OCI-LY7 (cell line): ENCODE results near the gene FGR. TPM values are rescaled to one million over a fixed set of nuclear protein-coding genes. Genes with fewer than 3 reads are reported as not detected.

ENCODE experiments used
- BruUV-seq: library from RNA; stranded (reverse); fragments of 400-500 nt; replicated peaks from 2 replicates; lab custom pipeline; 2021; lab: Mats Ljungman, UMichigan
- CTCF ChIA-PET: fragments of 300-600 bp; sonication (Branson Sonifier 250); formaldehyde crosslinking; loops from one replicate; lab custom pipeline; 2022; ENCODE audit warnings: antibody characterized with exemption; ENCODE audit not compliant: unreplicated experiment; lab: Charles Lee
- POLR2A ChIA-PET: fragments of 300-600 bp; sonication (Branson Sonifier 250); formaldehyde crosslinking; loops from one replicate; lab custom pipeline; 2022; ENCODE audit warnings: antibody characterized with exemption; lab: Charles Lee
- DNase-seq: peaks from one replicate; pipeline ENCODE4 v3.0.0-alpha.2; 2015; ENCODE audit warnings: low spot score
- H2AFZ ChIP-seq: fragments of 200-600 bp; sonication (generic), shearing (Covaris generic); 2 replicates; pipeline ENCODE4 v1.6.1; 2014; ENCODE audit warnings: mild to moderate bottlenecking, antibody characterized with exemption, low read length, moderate library complexity
- H3K27ac ChIP-seq: fragments of 200-600 bp; sonication (generic); 2 replicates; pipeline ENCODE4 v1.5.1; 2014; ENCODE audit warnings: mixed run types, low read depth, mild to moderate bottlenecking, moderate library complexity, low read length, inconsistent platforms; ENCODE audit not compliant: poor library complexity, severe bottlenecking
- H3K36me3 ChIP-seq: fragments of 200-600 bp; sonication (generic); 2 replicates; pipeline ENCODE4 v1.6.1; 2014; ENCODE audit warnings: mild to moderate bottlenecking, antibody characterized with exemption, low read length, moderate library complexity, mixed read lengths; ENCODE audit not compliant: insufficient read depth
- H3K4me1 ChIP-seq: fragments of 200-600 bp; sonication (generic); 2 replicates; pipeline ENCODE4 v1.5.1; 2014; ENCODE audit warnings: mild to moderate bottlenecking, low read length; ENCODE audit not compliant: insufficient read depth, poor library complexity, severe bottlenecking
- H3K4me2 ChIP-seq: fragments of 200-600 bp; sonication (generic); 2 replicates; pipeline ENCODE4 v1.6.1; 2014; ENCODE audit warnings: mild to moderate bottlenecking, low read length
- H3K4me3 ChIP-seq: fragments of 200-600 bp; sonication (generic); 2 replicates; pipeline ENCODE4 v1.5.1; 2014; ENCODE audit warnings: mild to moderate bottlenecking, low read depth, low read length; ENCODE audit not compliant: poor library complexity, severe bottlenecking
- H3K79me2 ChIP-seq: fragments of 200-600 bp; sonication (generic); 2 replicates; pipeline ENCODE4 v1.6.1; 2016; ENCODE audit warnings: low read depth, mild to moderate bottlenecking, low read length, moderate library complexity, mixed read lengths; ENCODE audit not compliant: insufficient read depth
- H3K9me2 ChIP-seq: fragments of 200-600 bp; sonication (generic); 2 replicates; pipeline ENCODE4 v1.6.1; 2016; ENCODE audit warnings: mild to moderate bottlenecking, low read length, mixed read lengths; ENCODE audit not compliant: insufficient read depth
- H3K9me3 ChIP-seq: fragments of 200-600 bp; sonication (generic); 2 replicates; pipeline ENCODE4 v1.6.1; 2014; ENCODE audit warnings: mild to moderate bottlenecking, mixed run types, low read length, mixed read lengths
- H4K20me1 ChIP-seq: fragments of 200-600 bp; sonication (generic); 2 replicates; pipeline ENCODE4 v1.6.1; 2014; ENCODE audit warnings: mild to moderate bottlenecking, antibody characterized with exemption, low read length, moderate library complexity, mixed read lengths; ENCODE audit not compliant: insufficient read depth
- CTCF ChIP-seq: fragments of 200-600 bp; sonication (generic); conservative IDR thresholded peaks from 2 replicates; pipeline ENCODE4 v1.5.1; 2014; ENCODE audit warnings: mild to moderate bottlenecking, antibody characterized with exemption, low read length, moderate library complexity, mixed read lengths
- EZH2phosphoT487 ChIP-seq: fragments of 200-600 bp; sonication (generic); IDR thresholded peaks from 2 replicates; pipeline ENCODE4 v1.6.1; 2018; ENCODE audit warnings: low read depth, borderline replicate concordance, mild to moderate bottlenecking, mixed run types, antibody characterized with exemption, low read length, moderate library complexity, mixed read lengths
- intact Hi-C: fragments of 100-400 bp; cut with micrococcal nuclease; formaldehyde crosslinking; loops from one replicate; pipeline ENCODE4 v1.10.0; 2022; ENCODE audit not compliant: unreplicated experiment
- total RNA-seq, 2 experiments: library from RNA; depleted of rRNA in 1 of 2; stranded (reverse); fragments of >200 nt in 1 of 2; shearing (Covaris generic) in 1 of 2; gene quantifications; 2 replicates each; pipeline ENCODE4 v1.2.3, GENCODE V29; 2014 to 2022

Gene FGR
- total RNA-seq, 2 experiments from 2014 or later = 1.2 to 2.2 TPM

GRCh38 chr1:27658951-27659496 is 24.0 kb upstream of the FGR start:
- Histone ChIP-seq H3K27ac (peak overlapping the region; percentile 80), H3K9me2 (no peaks in the 10 kb centered on the region), H3K4me1 (peaks cover 55% of the 10 kb centered on the region), H4K20me1 (no peaks in the 10 kb centered on the region), H3K4me3 (peak overlapping the region; percentile 69), H3K79me2 (no peaks in the 10 kb centered on the region), H3K4me2 (peak overlapping the region; percentile 82), H2AFZ (peak overlapping the region; percentile 47; the same call in 1 of the 2 replicates), H3K9me3 (no peaks in the 10 kb centered on the region), H3K36me3 (no peaks in the 10 kb centered on the region)
- POLR2A ChIA-PET = interaction anchor here (0.9 kb wide), 1 partner anchor 45 kb away, joined by 3 read pairs; no protein-coding TSS in a partner anchor
- BruUV-seq = no TSS peak
- CTCF ChIA-PET = interaction anchor here (1.0 kb wide), 1 partner anchor 52 kb away, joined by 3 read pairs; no protein-coding TSS in a partner anchor
- intact Hi-C loops = no loop called here
- 0 out of 2 replicates have a peak, but pooled peaks have one; percentile 23 for TF ChIP-seq CTCF
- TF ChIP-seq EZH2phosphoT487 = no peak
- peak; percentile 52 for DNase-seq

GRCh38 chr1:27656157-27656893 is 21.3 kb upstream of the FGR start:
- peak; percentile 64 for TF ChIP-seq CTCF
- TF ChIP-seq EZH2phosphoT487 = no peak
- Histone ChIP-seq H3K4me3 (no peak overlapping the region), H3K36me3 (no peaks in the 10 kb centered on the region), H3K4me1 (peaks cover 31% of the 10 kb centered on the region), H3K79me2 (no peaks in the 10 kb centered on the region), H3K27ac (no peak overlapping the region), H3K4me2 (no peak overlapping the region), H3K9me2 (no peaks in the 10 kb centered on the region), H2AFZ (no peak overlapping the region), H3K9me3 (no peaks in the 10 kb centered on the region), H4K20me1 (no peaks in the 10 kb centered on the region)
- no TSS peak for BruUV-seq
- peak; percentile 58 for DNase-seq
- POLR2A ChIA-PET = interaction anchor here (0.6 kb wide), 1 partner anchor 686 kb away, joined by 5 read pairs; no protein-coding TSS in a partner anchor
- intact Hi-C loops = no loop called here
- CTCF ChIA-PET = interaction anchor here (0.8 to 0.9 kb wide), 2 partner anchors 42 to 50 kb away, joined by 3 read pairs; no protein-coding TSS in a partner anchor
